CD8-positive, alpha-beta memory T cell (primary cell): ENCODE measurements around the gene L3MBTL3. TPM values are rescaled to one million over a fixed set of nuclear protein-coding genes. Genes with fewer than 3 reads are reported as not detected.

Experiments used
- CTCF ChIA-PET: fragments of 350-600 bp; sonication (Branson Sonifier 250); formaldehyde crosslinking; loops from one replicate; lab custom pipeline; 2021; ENCODE audit warnings: antibody characterized with exemption; lab: Charles Lee
- POLR2A ChIA-PET: fragments of 350-600 bp; sonication (Branson Sonifier 250); formaldehyde crosslinking; loops from one replicate; lab custom pipeline; 2021; ENCODE audit warnings: antibody characterized with exemption; lab: Charles Lee
- DNase-seq, 5 donors: peaks; one replicate each; pipeline versions ENCODE4 v3.0.0 to v3.0.0-alpha.2; 2020 to 2022; ENCODE audit warnings: mixed read lengths in 1 of 5
- H3K27ac ChIP-seq: one replicate; pipeline ENCODE4 v1.7.0; 2013; ENCODE audit warnings: low read depth, mild to moderate bottlenecking, low read length, moderate library complexity
- H3K27me3 ChIP-seq: 2 replicates; pipeline ENCODE4 v1.7.0; 2013; ENCODE audit warnings: low read length, mild to moderate bottlenecking; ENCODE audit not compliant: insufficient read depth, poor library complexity, severe bottlenecking
- H3K36me3 ChIP-seq: 2 replicates; pipeline ENCODE4 v1.7.0; 2013; ENCODE audit warnings: mild to moderate bottlenecking, low read length, moderate library complexity; ENCODE audit not compliant: insufficient read depth
- H3K4me1 ChIP-seq: 2 replicates; pipeline ENCODE4 v1.7.0; 2013; ENCODE audit warnings: mild to moderate bottlenecking, low read length, moderate library complexity; ENCODE audit not compliant: insufficient read depth
- H3K4me3 ChIP-seq: 2 replicates; pipeline ENCODE4 v1.7.0; 2013; ENCODE audit warnings: mild to moderate bottlenecking, low read length
- H3K9me3 ChIP-seq: 2 replicates; pipeline ENCODE4 v1.7.0; 2013; ENCODE audit warnings: mild to moderate bottlenecking, low read length
- H3K27ac Mint-ChIP-seq, 8 donors: one replicate each; pipeline ENCODE4 v1.8.0; 2020 to 2021; ENCODE audit warnings: mixed read lengths in 8 of 8, mild to moderate bottlenecking in 6 of 8, inconsistent platforms in 3 of 8, moderate library complexity in 3 of 8
- H3K27me3 Mint-ChIP-seq, 2 donors: one replicate each; pipeline ENCODE4 v1.8.0; 2020 to 2021; ENCODE audit warnings: mixed read lengths in 2 of 2, mild to moderate bottlenecking in 1 of 2, moderate library complexity in 1 of 2
- H3K36me3 Mint-ChIP-seq, 3 donors: one replicate each; pipeline ENCODE4 v1.8.0; 2020 to 2021; ENCODE audit warnings: mixed read lengths in 3 of 3, inconsistent platforms in 1 of 3, mild to moderate bottlenecking in 1 of 3
- H3K4me1 Mint-ChIP-seq, 3 donors: one replicate each; pipeline ENCODE4 v1.8.0; 2020 to 2021; ENCODE audit warnings: mixed read lengths in 3 of 3, inconsistent platforms in 1 of 3, mild to moderate bottlenecking in 1 of 3
- H3K4me3 Mint-ChIP-seq, 7 donors: one replicate each; pipeline ENCODE4 v1.8.0; 2020 to 2021; ENCODE audit warnings: mixed read lengths in 7 of 7, mild to moderate bottlenecking in 6 of 7, moderate library complexity in 4 of 7, inconsistent platforms in 2 of 7
- H3K9me3 Mint-ChIP-seq, 5 donors: one replicate each; pipeline ENCODE4 v1.8.0; 2020 to 2022; ENCODE audit warnings: mixed read lengths in 5 of 5, mild to moderate bottlenecking in 3 of 5, moderate library complexity in 2 of 5, inconsistent platforms in 1 of 5
- polyA plus RNA-seq: library from polyadenylated mRNA; unstranded; fragments of 300-500 nt; fragmentation: Illumina TruSeq; gene quantifications from one replicate; pipeline ENCODE4 v1.2.3, GENCODE V29; 2021
- total RNA-seq, 2 experiments: library from RNA; stranded (reverse); gene quantifications; one replicate each; pipeline ENCODE4 v1.2.3, GENCODE V29; 2021

Gene L3MBTL3
- total and polyA plus RNA-seq, 3 experiments from 2014 or later = 6.6 to 11.1 (median 10.2) TPM

GRCh38 chr6:130063806-130064205, 45.4 kb downstream of the L3MBTL3 start:
- Mint-ChIP-seq H3K9me3 (no peaks in the 10 kb centered on the region), H3K36me3 (peaks cover 10 to 80% (median 28%) of the 10 kb centered on the region in 3 donors), H3K4me3 (no peak overlapping the region), H3K27ac (peak overlapping the region in 2 of 8 donors; percentile 43 to 62), H3K27me3 (no peaks in the 10 kb centered on the region), H3K4me1 (peaks cover 1 to 9% (median 4%) of the 10 kb centered on the region in 3 donors)
- DNase-seq = no peak
- H3K27ac ChIP-seq = no peak overlapping the region
- no peaks in the 10 kb centered on the region for H3K4me1 ChIP-seq
- H3K9me3 ChIP-seq = no peaks in the 10 kb centered on the region
- ChIA-PET POLR2A (no interaction called here), CTCF (interaction anchor here (1.3 kb wide), 1 partner anchor 12 kb away, joined by 3 read pairs; no protein-coding TSS in a partner anchor)
- H3K4me3 ChIP-seq = no peak overlapping the region
- H3K27me3 ChIP-seq = no peaks in the 10 kb centered on the region
- H3K36me3 ChIP-seq = peaks cover 13% of the 10 kb centered on the region

- Histone ChIP-seq H3K36me3 (peaks cover 13% of the 10 kb centered on the region), H3K9me3 (no peaks in the 10 kb centered on the region), H3K4me1 (no peaks in the 10 kb centered on the region), H3K27me3 (no peaks in the 10 kb centered on the region), H3K27ac (no peak overlapping the region), H3K4me3 (no peak overlapping the region)
- CTCF ChIA-PET = no interaction called here
- Mint-ChIP-seq H3K27me3 (no peaks in the 10 kb centered on the region), H3K9me3 (no peaks in the 10 kb centered on the region), H3K4me1 (peaks cover 11 to 26% (median 12%) of the 10 kb centered on the region in 3 donors), H3K27ac (peak overlapping the region in 2 of 8 donors; percentile 21 to 69), H3K4me3 (no peak overlapping the region), H3K36me3 (peaks cover 13 to 85% (median 33%) of the 10 kb centered on the region in 3 donors)
- no peak for DNase-seq
- POLR2A ChIA-PET = no interaction called here
Observed at GRCh38 chr6:130065609-130066156, 47.3 kb downstream of the L3MBTL3 start.

GRCh38 chr6:130069485-130069884, 51.1 kb downstream of the L3MBTL3 start:
- POLR2A ChIA-PET = no interaction called here
- Mint-ChIP-seq H3K27ac (peak overlapping the region in 3 of 8 donors; percentile 4 to 45 (median 5)), H3K4me1 (peaks cover 11 to 22% (median 14%) of the 10 kb centered on the region in 3 donors), H3K4me3 (no peak overlapping the region), H3K9me3 (no peaks in the 10 kb centered on the region), H3K36me3 (peaks cover 4 to 81% (median 27%) of the 10 kb centered on the region in 3 donors), H3K27me3 (no peaks in the 10 kb centered on the region)
- H3K4me3 ChIP-seq = no peak overlapping the region
- no peaks in the 10 kb centered on the region for H3K27me3 ChIP-seq
- no peak for DNase-seq
- H3K27ac ChIP-seq = no peak overlapping the region
- H3K4me1 ChIP-seq = no peaks in the 10 kb centered on the region
- no peaks in the 10 kb centered on the region for H3K36me3 ChIP-seq
- H3K9me3 ChIP-seq = no peaks in the 10 kb centered on the region
- CTCF ChIA-PET = interaction anchor here (2.0 kb wide), 1 partner anchor 33 kb away, joined by 4 read pairs; no protein-coding TSS in a partner anchor

GRCh38 chr6:130070326-130070725, 51.9 kb downstream of the L3MBTL3 start:
- DNase-seq = no peak
- Histone ChIP-seq H3K27me3 (no peaks in the 10 kb centered on the region), H3K27ac (no peak overlapping the region), H3K9me3 (no peaks in the 10 kb centered on the region), H3K36me3 (no peaks in the 10 kb centered on the region), H3K4me1 (no peaks in the 10 kb centered on the region), H3K4me3 (no peak overlapping the region)
- Mint-ChIP-seq H3K9me3 (no peaks in the 10 kb centered on the region), H3K36me3 (peaks cover 4 to 78% (median 27%) of the 10 kb centered on the region in 3 donors), H3K27me3 (no peaks in the 10 kb centered on the region), H3K4me3 (peak overlapping the region in 4 of 7 donors; percentile 19 to 50 (median 34)), H3K4me1 (peaks cover 15 to 27% (median 22%) of the 10 kb centered on the region in 3 donors), H3K27ac (peak overlapping the region in 2 of 8 donors; percentile 5 to 57)
- CTCF ChIA-PET = interaction anchor here (0.7 to 2.0 kb wide), 2 partner anchors 34 to 53 kb away, joined by 3 to 4 read pairs; no protein-coding TSS in a partner anchor
- POLR2A ChIA-PET = no interaction called here

GRCh38 chr6:130070792-130071191, 52.4 kb downstream of the L3MBTL3 start:
- no peaks in the 10 kb centered on the region for H3K9me3 Mint-ChIP-seq
- Histone ChIP-seq H3K27ac (no peak overlapping the region), H3K36me3 (no peaks in the 10 kb centered on the region), H3K4me3 (no peak overlapping the region), H3K4me1 (no peaks in the 10 kb centered on the region), H3K9me3 (no peaks in the 10 kb centered on the region), H3K27me3 (no peaks in the 10 kb centered on the region)
- H3K4me3 Mint-ChIP-seq = peak overlapping the region in 3 of 7 donors; percentile 4 to 40 (median 28)
- DNase-seq = no peak
- peak overlapping the region in 4 of 8 donors; percentile 43 to 82 (median 66) for H3K27ac Mint-ChIP-seq
- peaks cover 20 to 32% (median 27%) of the 10 kb centered on the region in 3 donors for H3K4me1 Mint-ChIP-seq
- CTCF ChIA-PET = interaction anchor here (0.7 kb wide), 1 partner anchor 52 kb away, joined by 3 read pairs; no protein-coding TSS in a partner anchor
- no peaks in the 10 kb centered on the region for H3K27me3 Mint-ChIP-seq
- H3K36me3 Mint-ChIP-seq = peaks cover 4 to 76% (median 28%) of the 10 kb centered on the region in 3 donors
- POLR2A ChIA-PET = no interaction called here

DNA sequence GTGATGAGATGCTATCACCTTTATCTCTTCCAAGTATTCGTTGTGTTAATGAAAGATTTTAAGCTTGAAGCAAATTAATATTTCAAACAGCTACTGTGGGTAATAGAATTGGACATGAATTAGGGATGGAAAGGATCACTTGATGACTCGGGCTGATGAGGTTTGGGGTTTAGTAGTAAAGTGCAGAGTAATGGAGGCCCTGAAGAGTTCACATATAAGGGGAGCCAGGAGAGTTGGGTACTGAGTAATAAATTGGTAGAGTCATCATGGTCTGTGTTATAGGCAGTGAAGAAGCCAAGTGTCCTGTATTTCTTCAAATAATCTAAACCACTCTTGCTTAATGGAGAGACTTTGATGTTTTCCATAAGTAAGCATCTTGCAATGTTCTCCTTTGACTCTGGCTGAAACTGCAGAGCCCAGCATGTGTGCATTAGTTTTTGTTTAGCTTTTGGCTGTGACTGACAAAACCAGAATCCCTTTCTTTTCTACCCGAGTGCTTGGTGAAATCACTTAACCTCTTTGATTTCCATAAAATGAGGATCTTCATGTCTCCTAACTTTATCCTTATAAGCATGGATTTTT, 57.6 kb downstream of the L3MBTL3 start:
- Mint-ChIP-seq H3K27ac (no peak overlapping the region), H3K27me3 (no peaks in the 10 kb centered on the region), H3K4me1 (peaks cover 16 to 30% (median 29%) of the 10 kb centered on the region in 3 donors), H3K4me3 (no peak overlapping the region), H3K36me3 (peaks cover 9 to 63% (median 22%) of the 10 kb centered on the region in 3 donors), H3K9me3 (no peaks in the 10 kb centered on the region)
- Histone ChIP-seq H3K36me3 (no peaks in the 10 kb centered on the region), H3K9me3 (no peaks in the 10 kb centered on the region), H3K27ac (no peak overlapping the region), H3K27me3 (no peaks in the 10 kb centered on the region), H3K4me3 (no peak overlapping the region), H3K4me1 (no peaks in the 10 kb centered on the region)
- POLR2A ChIA-PET = no interaction called here
- no peak for DNase-seq
- CTCF ChIA-PET = interaction anchor here (1.0 to 1.7 kb wide), 4 partner anchors 12 to 1552 kb away, joined by 3 to 7 read pairs (median 4); partner anchors contain the start of genes MED23 and SAMD3

DNA sequence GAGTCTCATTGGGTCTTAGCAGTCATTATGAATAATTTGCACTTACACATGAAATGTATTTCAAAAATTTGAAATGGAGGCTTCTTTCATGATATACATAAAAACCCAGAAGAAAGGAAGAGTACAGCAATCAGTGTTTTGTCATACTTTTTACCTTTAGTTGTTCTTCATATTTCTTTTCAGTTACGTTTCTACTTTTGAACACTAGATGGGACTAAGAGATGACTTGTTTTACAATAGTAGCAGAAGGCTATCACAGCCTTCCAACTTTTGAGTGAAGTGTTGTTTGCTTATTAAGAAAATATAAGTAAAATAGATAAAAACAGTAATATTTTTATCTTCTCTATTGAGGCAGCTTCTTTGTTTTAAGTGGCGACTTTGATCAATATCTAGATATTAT, 58.1 kb downstream of the L3MBTL3 start:
- DNase-seq = no peak
- no peak overlapping the region for H3K4me3 Mint-ChIP-seq
- peak overlapping the region in 1 of 8 donors; percentile 25 for H3K27ac Mint-ChIP-seq
- Histone ChIP-seq H3K4me3 (no peak overlapping the region), H3K27me3 (no peaks in the 10 kb centered on the region), H3K9me3 (no peaks in the 10 kb centered on the region), H3K36me3 (no peaks in the 10 kb centered on the region), H3K4me1 (no peaks in the 10 kb centered on the region), H3K27ac (no peak overlapping the region)
- no peaks in the 10 kb centered on the region for H3K27me3 Mint-ChIP-seq
- POLR2A ChIA-PET = no interaction called here
- no peaks in the 10 kb centered on the region for H3K9me3 Mint-ChIP-seq
- H3K36me3 Mint-ChIP-seq = peaks cover 9 to 64% (median 22%) of the 10 kb centered on the region in 3 donors
- CTCF ChIA-PET = interaction anchor here (1.5 to 1.7 kb wide), 3 partner anchors 12 to 206 kb away, joined by 3 to 7 read pairs (median 6); partner anchors contain the start of gene SAMD3
- H3K4me1 Mint-ChIP-seq = peaks cover 16 to 30% (median 29%) of the 10 kb centered on the region in 3 donors

- H3K27ac Mint-ChIP-seq = peak overlapping the region in 1 of 8 donors; percentile 56
- CTCF ChIA-PET = no interaction called here
Observed at GRCh38 chr6:130090796-130091195, 72.4 kb downstream of the L3MBTL3 start.

More at GRCh38 chr6:130090796-130091195, 72.4 kb downstream of the L3MBTL3 start:
- no peak for DNase-seq
- Mint-ChIP-seq H3K4me3 (no peak overlapping the region), H3K9me3 (peaks cover 0 to 5% (median 2%) of the 10 kb centered on the region in 5 donors), H3K36me3 (peaks cover 42 to 73% (median 44%) of the 10 kb centered on the region in 3 donors), H3K27me3 (no peaks in the 10 kb centered on the region), H3K4me1 (peaks cover 11 to 32% (median 17%) of the 10 kb centered on the region in 3 donors)
- peaks cover 14% of the 10 kb centered on the region for H3K4me1 ChIP-seq
- POLR2A ChIA-PET = no interaction called here
- H3K36me3 ChIP-seq = no peaks in the 10 kb centered on the region
- no peaks in the 10 kb centered on the region for H3K27me3 ChIP-seq
- H3K4me3 ChIP-seq = no peak overlapping the region
- no peak overlapping the region for H3K27ac ChIP-seq
- no peaks in the 10 kb centered on the region for H3K9me3 ChIP-seq
